ENCODE data around the gene ADGRE2.

Gene ADGRE2

GRCh38 chr19:14731200-14731599 is 47.2 kb downstream of the ADGRE2 start:
- no peak for DNase-seq

- DNase-seq: no peak
These were observed 49.8 kb downstream of the ADGRE2 start for GRCh38 chr19:14728595-14728994.

- no peak for DNase-seq
These were observed 56.2 kb downstream of the ADGRE2 start for GRCh38 chr19:14722127-14722526.

- no peak for DNase-seq
These were observed 59.2 kb downstream of the ADGRE2 start for GRCh38 chr19:14719162-14719561.

- no peak for DNase-seq
These were observed 59.7 kb downstream of the ADGRE2 start for GRCh38 chr19:14718522-14719116.

- no peak for DNase-seq
These were observed 62.5 kb downstream of the ADGRE2 start for GRCh38 chr19:14715841-14716240.

- no peak for DNase-seq
These were observed 73.9 kb downstream of the ADGRE2 start for GRCh38 chr19:14704450-14704849.

- no peak for DNase-seq
These were observed 74.5 kb downstream of the ADGRE2 start for GRCh38 chr19:14703833-14704232.

GRCh38 chr19:14700711-14701375 is 77.5 kb downstream of the ADGRE2 start:
- no peak for DNase-seq

GRCh38 chr19:14699641-14700040 is 78.7 kb downstream of the ADGRE2 start:
- DNase-seq: no peak

GRCh38 chr19:14695471-14695870 is 82.9 kb downstream of the ADGRE2 start:
- no peak for DNase-seq

GRCh38 chr19:14694641-14695266 is 83.6 kb downstream of the ADGRE2 start:
- no peak for DNase-seq

- DNase-seq: peak; percentile 95
These were observed 88.5 kb downstream of the ADGRE2 start, which contains the start of gene ZNF333 for GRCh38 chr19:14689598-14690503. Gene ZNF333 (plus strand): TSS chr19:14690048. CDS start chr19:14693492, 3,444 bp downstream.

GRCh38 chr19:14686411-14686810 is 91.9 kb downstream of the ADGRE2 start:
- no peak for DNase-seq

- no peak for DNase-seq
These were observed 94.9 kb downstream of the ADGRE2 start for GRCh38 chr19:14683439-14683838.

Data from left hindlimb (tissue), 1 donor.